Breast epithelium (tissue), 3 donors: Measurements from ENCODE around the gene ALKBH1.

Experiments
- CTCF ChIP-seq, 3 donors: fragments of 450-650 bp; IDR thresholded peaks; one replicate each; pipeline ENCODE4 v1.5.1; 2016 to 2017; ENCODE audit warnings: antibody characterized with exemption in 3 of 3, mild to moderate bottlenecking in 3 of 3, moderate library complexity in 3 of 3
- POLR2A ChIP-seq: fragments of 450-650 bp; IDR thresholded peaks from one replicate; pipeline ENCODE4 v1.6.1; 2016; ENCODE audit warnings: antibody characterized with exemption, mild to moderate bottlenecking, moderate library complexity
- POLR2AphosphoS5 ChIP-seq, 3 donors: sonication (generic); formaldehyde crosslinking; IDR thresholded peaks; one replicate each; pipeline ENCODE4 v1.6.1; 2017; ENCODE audit warnings: antibody characterized with exemption in 3 of 3

GRCh38 chr14:77674931-77675330 is 32.9 kb downstream of the ALKBH1 start:
- TF ChIP-seq POLR2A (no peak), CTCF (IDR thresholded peaks at IDR 0.05) (no peak), POLR2AphosphoS5 (IDR thresholded peaks at IDR 0.05) (no peak)
